ENCODE results near the gene SEC14L3.

Gene SEC14L3

GRCh38 chr22:30471616-30472318 lies at the start of gene SEC14L3:
Gene SEC14L3 (minus strand): TSS chr22:30472017. CDS start chr22:30471958, 59 bp downstream.
- DNase-seq (ENCODE audit: low read depth) = no peak

GRCh38 chr22:30519842-30520425 lies 48.1 kb upstream of the SEC14L3 start:
- no peak for DNase-seq (ENCODE audit: low read depth)

GRCh38 chr22:30516731-30517130 lies 44.9 kb upstream of the SEC14L3 start:
- DNase-seq (ENCODE audit: low read depth) = no peak

- no peak for DNase-seq (ENCODE audit: low read depth)
Measured at GRCh38 chr22:30516273-30516672, 44.5 kb upstream of the SEC14L3 start.

- DNase-seq (ENCODE audit: low read depth) = no peak
Measured at GRCh38 chr22:30514252-30514651, 42.4 kb upstream of the SEC14L3 start.

GRCh38 chr22:30513462-30513861 lies 41.6 kb upstream of the SEC14L3 start:
- DNase-seq (ENCODE audit: low read depth) = no peak

GRCh38 chr22:30511911-30512310 lies 40.1 kb upstream of the SEC14L3 start:
- DNase-seq (ENCODE audit: low read depth) = no peak

- no peak for DNase-seq (ENCODE audit: low read depth)
Measured at GRCh38 chr22:30511109-30511508, 39.3 kb upstream of the SEC14L3 start.

- no peak for DNase-seq (ENCODE audit: low read depth)
Measured at GRCh38 chr22:30508216-30508615, 36.4 kb upstream of the SEC14L3 start.

GRCh38 chr22:30507670-30508069 lies 35.9 kb upstream of the SEC14L3 start:
- DNase-seq (ENCODE audit: low read depth) = no peak

- no peak for DNase-seq (ENCODE audit: low read depth)
Measured at GRCh38 chr22:30506507-30506968, 34.7 kb upstream of the SEC14L3 start.

- no peak for DNase-seq (ENCODE audit: low read depth)
Measured at GRCh38 chr22:30503551-30503950, 31.7 kb upstream of the SEC14L3 start.

GRCh38 chr22:30502911-30503310 lies 31.1 kb upstream of the SEC14L3 start:
- DNase-seq (ENCODE audit: low read depth) = no peak

- no peak for DNase-seq (ENCODE audit: low read depth)
Measured at GRCh38 chr22:30502153-30502552, 30.3 kb upstream of the SEC14L3 start.

GRCh38 chr22:30500628-30501027 lies 28.8 kb upstream of the SEC14L3 start:
- DNase-seq (ENCODE audit: low read depth) = no peak

- DNase-seq (ENCODE audit: low read depth) = no peak
Measured at GRCh38 chr22:30497466-30498150, 25.8 kb upstream of the SEC14L3 start.

- DNase-seq (ENCODE audit: low read depth) = no peak
Measured at GRCh38 chr22:30495041-30495784, 23.4 kb upstream of the SEC14L3 start.

GRCh38 chr22:30492144-30492543 lies 20.3 kb upstream of the SEC14L3 start:
- DNase-seq (ENCODE audit: low read depth) = no peak

- DNase-seq (ENCODE audit: low read depth) = no peak
Measured at GRCh38 chr22:30491381-30491780, 19.6 kb upstream of the SEC14L3 start.

GRCh38 chr22:30490399-30490798 lies 18.6 kb upstream of the SEC14L3 start:
- no peak for DNase-seq (ENCODE audit: low read depth)

GRCh38 chr22:30488121-30488520 lies 16.3 kb upstream of the SEC14L3 start:
- no peak for DNase-seq (ENCODE audit: low read depth)

- no peak for DNase-seq (ENCODE audit: low read depth)
Measured at GRCh38 chr22:30486661-30487115, 14.9 kb upstream of the SEC14L3 start.
